ENCODE measurements around the gene FAR1.

- TF ChIP-seq EP300 (conservative IDR thresholded peaks at IDR 0.05; ENCODE audit: poor library complexity, severe bottlenecking) (no peak), EZH2 (IDR thresholded peaks at IDR 0.05; ENCODE audit: borderline replicate concordance, insufficient read depth, low read length, poor library complexity, severe bottlenecking) (no peak)
Observed at GRCh38 chr11:13763341-13763740, 94.9 kb downstream of the FAR1 start.
